HG03095 (cell line): ENCODE results near the gene PLXND1.

Experiments used
- ATAC-seq: cut with Tn5 transposase; IDR thresholded peaks from one replicate; pipeline ENCODE4 v1.9.1; 2021; ENCODE audit warnings: moderate library complexity; ENCODE audit not compliant: unreplicated experiment

PLXND1 gene

GRCh38 chr3:129603561-129603942 is 2.9 kb downstream of the PLXND1 start:
- ATAC-seq: no peak

GRCh38 chr3:129602730-129603560 is 3.5 kb downstream of the PLXND1 start:
- ATAC-seq: no peak

- ATAC-seq: no peak
Measured at GRCh38 chr3:129602309-129602708, 4.2 kb downstream of the PLXND1 start.

GRCh38 chr3:129601713-129602112 is 4.8 kb downstream of the PLXND1 start:
- ATAC-seq: no peak

- no peak for ATAC-seq
Measured at GRCh38 chr3:129600348-129600747, 6.1 kb downstream of the PLXND1 start.

GRCh38 chr3:129599607-129600006 is 6.9 kb downstream of the PLXND1 start:
- no peak for ATAC-seq

- no peak for ATAC-seq
Measured at GRCh38 chr3:129599073-129599472, 7.4 kb downstream of the PLXND1 start.

- ATAC-seq: no peak
Measured at GRCh38 chr3:129598484-129598883, 8.0 kb downstream of the PLXND1 start.

- no peak for ATAC-seq
Measured at GRCh38 chr3:129598000-129598381, 8.5 kb downstream of the PLXND1 start.

- no peak for ATAC-seq
Measured at GRCh38 chr3:129597087-129597999, 9.1 kb downstream of the PLXND1 start.

- no peak for ATAC-seq
Measured at GRCh38 chr3:129596194-129597086, 10.0 kb downstream of the PLXND1 start.

GRCh38 chr3:129595544-129596193 is 10.8 kb downstream of the PLXND1 start:
- ATAC-seq: no peak

- no peak for ATAC-seq
Measured at GRCh38 chr3:129594907-129595390, 11.5 kb downstream of the PLXND1 start.

- no peak for ATAC-seq
Measured at GRCh38 chr3:129594409-129594808, 12.1 kb downstream of the PLXND1 start.

- no peak for ATAC-seq
Measured at GRCh38 chr3:129593595-129594339, 12.7 kb downstream of the PLXND1 start.

GRCh38 chr3:129593230-129593594 is 13.3 kb downstream of the PLXND1 start:
- ATAC-seq: no peak

GRCh38 chr3:129592381-129593131 is 13.9 kb downstream of the PLXND1 start:
- ATAC-seq: no peak

- no peak for ATAC-seq
Measured at GRCh38 chr3:129591932-129592331, 14.5 kb downstream of the PLXND1 start.

GRCh38 chr3:129590215-129590614 is 16.3 kb downstream of the PLXND1 start:
- ATAC-seq: no peak
